HG03108 (cell line): Measurements from ENCODE around the gene UPF1.
"Not testable (repeated sequence)": the region's sequence is repeated elsewhere in the genome, so short reads cannot be mapped to it uniquely, and the experiment has no call there.

Experiments
- ATAC-seq: cut with Tn5 transposase; IDR thresholded peaks from one replicate; pipeline ENCODE4 v1.9.1; 2021; ENCODE audit warnings: moderate library complexity; ENCODE audit not compliant: unreplicated experiment

UPF1 gene

GRCh38 chr19:18896421-18896841 is 64.7 kb downstream of the UPF1 start:
- no peak for ATAC-seq

GRCh38 chr19:18897094-18898029 is 65.6 kb downstream of the UPF1 start:
- no peak for ATAC-seq

- no peak for ATAC-seq
These were observed 66.4 kb downstream of the UPF1 start for GRCh38 chr19:18898081-18898606.

GRCh38 chr19:18898607-18899408 is 67.0 kb downstream of the UPF1 start:
- ATAC-seq, result no peak

- no peak for ATAC-seq
These were observed 68.1 kb downstream of the UPF1 start for GRCh38 chr19:18899624-18900560.

GRCh38 chr19:18900700-18901481 is 69.1 kb downstream of the UPF1 start:
- no peak for ATAC-seq

GRCh38 chr19:18901491-18901890 is 69.7 kb downstream of the UPF1 start:
- ATAC-seq, result no peak

GRCh38 chr19:18902519-18902918 is 70.8 kb downstream of the UPF1 start:
- not testable (repeated sequence) for ATAC-seq

- no peak for ATAC-seq
These were observed 71.6 kb downstream of the UPF1 start for GRCh38 chr19:18903156-18904037.

- ATAC-seq, result no peak
These were observed 72.7 kb downstream of the UPF1 start for GRCh38 chr19:18904334-18905057.

- no peak for ATAC-seq
These were observed 73.3 kb downstream of the UPF1 start for GRCh38 chr19:18905058-18905456.

- no peak for ATAC-seq
These were observed 73.9 kb downstream of the UPF1 start for GRCh38 chr19:18905513-18906236.

GRCh38 chr19:18906605-18907519 is 75.1 kb downstream of the UPF1 start:
- no peak for ATAC-seq

- ATAC-seq, result no peak
These were observed 77.3 kb downstream of the UPF1 start for GRCh38 chr19:18908917-18909619.

- no peak for ATAC-seq
These were observed 78.3 kb downstream of the UPF1 start for GRCh38 chr19:18910010-18910409.
